ENCODE results near the gene EHMT1.
"Not testable (repeated sequence)": the region's sequence is repeated elsewhere in the genome, so short reads cannot be mapped to it uniquely, and the experiment has no call there.

EHMT1 gene

DNA sequence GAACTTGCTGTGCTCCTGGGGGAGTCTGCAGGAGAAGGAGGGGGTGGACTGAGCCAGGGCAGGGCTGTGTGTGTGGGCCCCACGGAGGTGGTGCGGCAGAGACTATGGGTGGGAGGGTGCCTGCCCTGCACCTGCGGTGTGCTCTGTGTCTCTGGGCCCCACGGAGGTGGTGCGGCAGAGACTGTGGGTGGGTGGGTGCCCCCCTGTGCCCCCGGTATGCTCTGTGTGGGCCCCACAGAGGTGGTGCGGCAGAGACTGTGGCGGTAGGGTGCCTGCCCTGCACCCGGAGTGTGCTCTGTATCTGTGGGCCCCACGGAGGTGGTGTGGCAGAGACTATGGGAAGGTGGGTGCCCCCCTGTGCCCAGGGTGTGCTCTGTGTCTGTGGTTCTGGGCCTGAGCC, 103.7 kb downstream of the EHMT1 start:
- no peak for DNase-seq

DNA sequence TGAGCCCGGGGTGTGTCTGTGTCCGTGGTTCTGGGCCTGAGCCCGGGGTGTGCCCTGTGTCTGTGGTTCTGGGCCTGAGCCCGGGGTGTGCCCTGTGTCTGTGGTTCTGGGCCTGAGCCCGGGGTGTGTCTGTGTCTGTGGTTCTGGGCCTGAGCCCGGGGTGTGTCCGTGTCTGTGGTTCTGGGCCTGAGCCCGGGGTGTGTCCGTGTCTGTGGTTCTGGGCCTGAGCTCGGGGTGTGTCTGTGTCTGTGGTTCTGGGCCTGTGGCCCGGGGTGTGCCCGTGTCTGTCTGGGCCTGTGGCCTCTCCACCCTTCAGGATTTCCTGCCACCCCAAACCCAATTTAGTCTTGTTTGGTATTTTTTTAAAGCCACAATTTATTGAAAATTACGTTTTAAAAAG, 104.6 kb downstream of the EHMT1 start:
- DNase-seq: not testable (repeated sequence)

DNA sequence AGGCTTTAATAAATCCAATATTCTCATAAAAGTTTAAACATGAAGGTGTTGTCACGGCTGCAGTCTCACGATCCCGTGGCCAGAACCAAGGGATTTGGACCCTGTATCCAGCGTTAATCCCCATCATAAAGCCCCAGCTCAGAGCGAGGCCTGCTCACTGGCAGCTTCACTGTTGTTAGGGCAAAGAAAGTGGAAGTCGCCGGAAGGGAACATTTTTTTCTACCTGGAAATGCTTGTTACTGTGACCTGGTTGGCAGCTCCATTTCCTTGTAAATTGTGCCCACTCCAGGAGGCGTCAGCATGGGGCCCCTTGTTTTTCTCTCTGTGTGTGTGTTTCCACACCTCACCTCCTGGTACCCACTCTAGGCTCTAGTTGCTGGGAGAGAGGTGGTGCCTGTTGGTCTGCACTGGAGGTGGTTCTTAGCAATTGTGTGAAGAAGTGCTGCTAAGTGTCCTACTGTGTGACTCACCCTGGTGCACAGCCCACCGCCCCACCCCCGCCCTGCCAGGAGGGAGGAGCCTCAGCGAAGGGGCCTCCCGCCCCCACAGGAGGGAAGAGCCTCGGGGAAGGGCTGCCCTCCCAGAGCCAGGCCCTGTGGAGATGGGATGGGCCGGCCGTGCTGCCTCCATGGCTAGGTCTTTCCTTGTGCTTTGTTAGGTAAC, 105.1 kb downstream of the EHMT1 start:
- DNase-seq: no peak

DNA sequence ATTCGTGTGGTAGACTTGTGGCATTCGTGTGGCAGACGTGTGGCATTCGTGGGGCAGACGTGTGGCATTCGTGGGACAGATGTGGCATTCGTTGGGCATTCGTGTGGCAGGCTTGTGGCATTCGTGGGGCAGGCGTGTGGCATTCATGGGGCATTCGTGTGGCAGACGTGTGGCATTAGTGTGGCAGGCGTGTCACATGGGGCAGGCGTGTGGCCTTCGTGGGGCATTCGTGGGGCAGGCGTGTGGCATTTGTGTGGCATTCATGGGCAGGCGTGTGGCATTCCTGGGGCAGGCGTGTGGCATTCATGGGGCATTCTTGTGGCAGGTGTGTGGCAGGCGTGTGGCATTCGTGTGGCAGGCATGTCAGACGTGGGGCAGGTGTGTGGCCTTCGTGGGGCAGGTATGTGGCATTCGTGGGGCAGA, 106.0 kb downstream of the EHMT1 start:
- no peak for DNase-seq

DNA sequence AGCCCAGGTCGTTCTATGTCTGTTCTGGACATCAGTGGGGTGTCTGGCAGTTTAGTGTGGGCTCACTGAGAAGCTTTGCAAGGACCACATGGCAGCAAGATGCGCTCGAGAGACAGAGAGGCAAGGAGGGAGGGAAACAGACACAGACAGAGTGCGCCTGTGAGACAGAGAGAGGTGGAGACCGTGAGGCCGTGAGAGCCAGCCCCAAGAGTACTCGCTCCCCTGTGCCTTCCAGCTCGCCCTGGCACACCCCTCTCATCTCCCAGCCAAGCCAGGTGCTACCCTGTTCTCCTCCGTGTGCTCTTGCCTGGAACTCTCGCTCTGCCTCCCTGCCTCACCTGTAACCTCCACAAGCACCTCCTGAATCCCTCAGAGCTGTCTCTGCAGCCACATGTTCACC, 106.8 kb downstream of the EHMT1 start:
- no peak for DNase-seq

DNA sequence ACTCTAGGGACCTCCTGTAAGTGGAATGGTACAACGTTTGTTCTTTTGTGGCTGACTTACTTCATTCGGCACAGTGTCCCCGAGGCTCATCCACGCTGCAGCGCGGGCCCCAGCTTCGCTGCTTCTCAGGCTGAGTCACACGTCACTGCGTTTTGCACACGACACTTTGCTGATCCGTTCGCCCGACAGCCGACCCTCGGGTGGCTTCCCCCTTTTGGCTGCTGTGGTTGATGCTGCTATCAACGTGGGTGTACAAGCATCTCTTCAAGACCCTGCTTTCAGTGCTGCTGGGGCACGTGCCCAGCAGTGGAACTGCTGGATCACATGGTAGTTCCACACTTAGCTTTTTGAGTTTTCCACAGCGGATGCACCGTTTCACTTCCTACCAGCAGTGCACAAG, 107.5 kb downstream of the EHMT1 start:
- DNase-seq: not testable (repeated sequence)

DNA sequence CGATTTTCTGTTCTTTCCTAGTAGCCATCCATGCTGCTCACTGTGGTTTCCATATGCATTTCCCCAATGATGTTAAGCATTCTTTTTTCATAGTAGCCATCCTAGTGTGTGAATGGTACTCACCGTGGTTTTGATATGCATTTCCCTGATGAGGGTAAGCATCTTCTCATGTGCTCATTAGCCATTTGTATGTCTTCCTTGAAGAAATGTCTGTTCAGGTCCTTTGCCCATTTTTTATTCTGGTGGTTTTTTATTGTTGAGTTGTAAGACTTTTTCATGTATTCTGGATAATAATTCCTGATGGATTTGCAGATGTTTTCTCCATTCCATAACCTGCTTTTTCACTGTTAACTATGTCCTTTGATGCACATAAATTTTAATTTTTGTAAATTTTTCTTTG, 108.0 kb downstream of the EHMT1 start:
- DNase-seq: no peak

DNA sequence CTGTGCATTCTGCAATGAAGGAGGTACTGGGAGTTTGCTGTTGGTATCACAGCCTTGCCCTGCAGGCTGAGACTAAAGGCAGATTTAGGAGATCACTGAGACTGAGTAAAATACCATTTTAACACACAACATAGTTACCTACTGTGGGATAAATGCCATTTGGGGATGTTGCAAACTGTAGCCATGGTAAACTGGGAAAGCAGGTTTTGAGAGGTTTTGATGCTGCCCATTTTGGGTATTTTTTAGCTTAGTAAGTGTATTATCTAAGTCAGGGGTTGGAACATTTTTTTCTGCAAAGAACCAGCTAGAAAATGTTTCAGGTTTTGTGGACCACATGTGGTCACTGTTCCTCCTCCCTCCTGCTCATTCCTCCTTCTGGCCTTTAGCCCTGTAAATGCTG, 108.9 kb downstream of the EHMT1 start:
- no peak for DNase-seq

DNA sequence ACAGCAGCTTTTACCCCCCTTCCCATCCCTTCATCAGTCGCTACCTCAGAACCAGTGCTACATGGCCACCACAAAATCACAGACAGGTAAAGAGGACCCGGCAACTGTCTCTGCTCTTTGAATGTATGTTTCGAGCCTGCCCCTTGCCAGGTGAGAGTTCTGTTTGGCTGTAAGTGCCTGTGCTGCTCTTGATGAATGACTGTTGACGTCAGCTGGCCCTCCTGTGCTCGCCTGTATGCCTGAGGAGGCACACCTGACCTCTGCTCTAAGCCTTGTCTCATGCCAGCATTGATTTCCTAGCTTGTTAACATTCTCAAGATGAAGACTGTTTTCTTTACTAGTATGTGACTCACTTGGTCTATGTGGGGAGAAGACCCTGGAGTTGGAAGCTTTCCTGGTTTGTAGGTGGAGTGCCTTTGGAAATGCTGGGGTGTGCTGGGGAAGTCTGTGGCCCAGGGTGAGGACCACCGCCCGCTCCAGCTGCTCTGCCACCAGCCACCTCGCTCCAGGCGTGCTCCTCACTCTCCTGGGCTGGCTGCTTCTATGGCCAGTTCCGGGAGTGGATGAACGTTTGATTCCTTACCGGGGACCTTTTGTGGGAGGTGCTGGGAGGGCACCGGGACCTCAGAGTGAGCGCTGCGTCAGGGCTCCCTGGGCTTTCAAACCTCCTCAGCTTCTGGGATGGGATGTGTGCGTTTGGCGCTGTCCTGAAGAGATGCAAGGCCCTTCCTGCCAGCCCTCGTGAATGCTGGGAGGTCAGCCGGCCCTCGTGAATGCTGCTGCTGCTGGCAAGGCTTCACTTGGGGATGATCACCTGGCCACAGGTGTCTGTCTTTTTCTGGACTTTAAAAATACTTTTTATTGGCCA, 109.9 kb downstream of the EHMT1 start:
- no peak for DNase-seq

DNA sequence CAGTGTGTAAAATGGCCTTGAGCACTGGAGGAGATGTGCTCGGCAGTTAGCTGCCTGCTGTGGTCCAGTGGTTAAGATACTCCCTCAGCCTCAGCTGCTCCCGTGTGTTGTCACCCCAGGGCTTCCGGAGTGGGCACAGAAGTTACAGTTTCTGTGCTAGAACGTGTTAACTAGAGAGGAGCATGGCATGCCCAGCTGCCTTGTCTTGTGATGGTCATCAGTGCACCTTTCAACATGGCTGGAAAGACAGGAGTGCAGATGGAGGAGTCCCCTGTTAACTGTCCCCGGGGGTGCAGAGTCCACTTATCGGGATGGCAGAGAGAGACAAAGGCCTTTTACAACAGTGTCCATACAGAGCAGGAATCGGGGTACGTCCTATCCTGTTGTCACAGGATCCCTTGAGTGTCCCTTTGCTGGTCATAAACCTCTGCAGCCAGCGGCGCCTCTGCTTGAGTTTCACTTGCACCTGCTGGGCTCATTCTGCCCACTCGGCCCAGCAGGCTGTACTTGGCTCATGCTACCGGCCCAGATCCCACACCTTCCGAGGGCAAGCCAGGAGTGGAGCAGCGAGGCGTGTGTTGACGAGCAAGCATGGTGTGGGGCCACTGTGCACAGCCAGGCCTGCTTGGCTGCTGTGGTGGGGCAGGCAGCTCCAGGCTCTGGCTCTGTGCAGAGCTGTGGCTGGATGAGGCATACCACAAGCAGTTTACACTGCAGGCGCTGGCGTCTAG, 112.6 kb downstream of the EHMT1 start:
- no peak for DNase-seq

DNA sequence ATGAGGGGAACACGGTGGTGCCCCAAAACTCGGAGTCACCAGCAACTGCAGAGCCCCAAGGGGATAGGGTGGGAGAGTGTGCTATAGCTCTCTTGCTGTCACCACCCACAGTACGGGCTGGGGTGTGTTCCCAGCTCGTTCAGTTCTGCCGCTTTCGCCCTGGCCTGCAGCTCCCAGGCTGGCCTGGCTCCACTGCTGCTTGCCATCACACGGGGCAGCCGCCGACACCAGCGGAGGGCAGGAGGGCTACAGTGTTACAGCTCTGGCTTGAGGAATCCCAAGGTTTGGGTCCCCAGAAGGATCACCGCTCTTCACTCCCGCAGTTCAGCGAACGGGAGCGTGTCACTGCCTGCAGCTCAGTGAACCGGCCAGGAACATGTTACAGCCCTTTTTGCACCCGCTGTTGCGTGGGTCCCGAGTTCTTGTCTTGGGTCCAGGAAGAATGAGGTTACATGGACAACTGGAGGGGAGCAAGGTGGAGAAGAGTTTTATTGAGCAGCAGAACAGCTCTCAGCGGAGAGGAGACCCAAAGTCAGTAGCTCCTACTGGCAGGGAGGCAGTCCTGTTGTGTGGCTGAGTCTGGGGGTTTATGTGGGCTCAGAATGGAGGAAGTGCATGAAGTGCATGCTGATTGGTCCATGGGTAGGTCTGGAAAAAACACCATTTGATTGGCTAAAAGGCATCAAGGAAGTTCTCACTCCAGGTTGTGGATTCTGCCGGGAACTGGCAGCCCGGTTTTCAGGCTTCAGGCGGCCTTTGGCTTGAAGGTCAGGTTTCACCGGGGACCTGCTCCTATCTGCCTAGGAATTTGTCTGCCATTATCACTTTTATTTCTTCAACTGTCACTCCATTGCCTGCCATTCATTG, 113.4 kb downstream of the EHMT1 start:
- DNase-seq: no peak

DNA sequence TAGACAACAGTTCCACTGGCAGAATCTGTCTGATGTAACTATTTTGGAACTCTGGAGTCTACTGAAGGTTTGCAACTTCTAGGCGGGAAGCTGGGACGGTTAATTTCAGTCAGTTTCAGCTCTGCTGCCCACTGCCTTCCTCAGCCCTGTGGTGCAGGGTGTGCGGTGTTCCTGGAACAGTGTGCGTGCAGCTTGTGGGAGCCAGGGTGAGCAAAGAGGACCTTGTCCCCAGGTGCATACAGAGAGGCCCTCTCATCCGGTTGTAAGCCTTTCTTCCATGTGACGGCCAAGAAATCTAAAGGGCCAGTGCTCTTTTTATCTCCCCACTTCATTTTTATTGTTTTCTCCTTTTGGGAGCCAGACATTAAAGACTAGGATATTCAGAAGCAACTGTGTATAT, 114.6 kb downstream of the EHMT1 start:
- DNase-seq: no peak

DNA sequence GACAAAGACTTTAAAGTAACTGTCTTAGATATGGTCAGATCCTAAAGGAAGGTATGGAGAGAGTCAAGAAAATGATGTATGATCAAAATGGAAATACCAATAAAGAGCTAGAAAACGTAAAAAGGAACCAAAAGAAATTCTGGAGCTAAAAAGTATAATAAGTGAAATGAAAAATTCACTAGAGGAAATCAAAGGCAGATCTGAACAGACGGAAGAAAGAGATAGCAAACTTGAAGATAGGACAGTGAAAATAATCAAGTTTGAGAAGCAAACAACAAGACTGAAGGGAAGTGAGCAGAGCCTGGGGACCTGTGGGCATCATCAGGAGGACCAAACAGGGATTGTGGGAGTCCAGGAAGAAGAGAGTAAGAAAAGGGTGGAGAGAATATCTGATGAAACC, 115.4 kb downstream of the EHMT1 start:
- DNase-seq: no peak

DNA sequence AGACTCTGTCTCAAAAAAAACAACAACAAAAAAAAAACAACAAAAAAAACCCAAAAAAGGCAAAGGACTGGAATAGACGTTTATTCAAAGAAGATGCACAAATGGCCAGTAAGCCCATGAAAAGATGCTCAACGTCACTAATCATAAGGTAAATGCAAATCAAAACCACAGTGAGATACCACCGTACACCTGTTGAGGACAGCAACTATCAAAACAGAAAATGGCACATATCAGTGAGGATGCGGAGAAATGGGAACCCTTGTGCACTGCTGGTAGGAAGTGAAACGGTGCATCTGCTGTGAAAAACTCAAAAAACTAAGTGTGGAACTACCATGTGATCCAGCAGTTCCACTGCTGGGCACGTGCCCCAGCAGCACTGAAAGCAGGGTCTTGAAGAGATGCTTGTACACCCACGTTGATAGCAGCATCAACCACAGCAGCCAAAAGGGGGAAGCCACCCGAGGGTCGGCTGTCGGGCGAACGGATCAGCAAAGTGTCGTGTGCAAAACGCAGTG, 119.4 kb downstream of the EHMT1 start:
- not testable (repeated sequence) for DNase-seq

DNA sequence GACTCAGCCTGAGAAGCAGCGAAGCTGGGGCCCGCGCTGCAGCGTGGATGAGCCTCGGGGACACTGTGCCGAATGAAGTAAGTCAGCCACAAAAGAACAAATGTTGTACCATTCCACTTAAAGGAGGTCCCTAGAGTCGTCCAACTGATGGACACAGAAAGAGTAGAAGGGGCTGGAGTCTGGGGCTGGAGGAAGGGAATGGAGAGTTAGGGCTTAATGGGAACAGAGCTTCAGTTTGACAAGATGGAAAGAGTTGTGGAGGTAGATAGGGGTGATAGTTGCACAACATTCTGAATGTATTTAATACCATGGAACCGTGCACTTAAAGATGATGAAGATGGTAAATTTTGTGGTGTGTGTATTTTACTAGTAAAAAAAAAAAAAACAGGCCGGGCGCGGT, 119.9 kb downstream of the EHMT1 start:
- no peak for DNase-seq

DNA sequence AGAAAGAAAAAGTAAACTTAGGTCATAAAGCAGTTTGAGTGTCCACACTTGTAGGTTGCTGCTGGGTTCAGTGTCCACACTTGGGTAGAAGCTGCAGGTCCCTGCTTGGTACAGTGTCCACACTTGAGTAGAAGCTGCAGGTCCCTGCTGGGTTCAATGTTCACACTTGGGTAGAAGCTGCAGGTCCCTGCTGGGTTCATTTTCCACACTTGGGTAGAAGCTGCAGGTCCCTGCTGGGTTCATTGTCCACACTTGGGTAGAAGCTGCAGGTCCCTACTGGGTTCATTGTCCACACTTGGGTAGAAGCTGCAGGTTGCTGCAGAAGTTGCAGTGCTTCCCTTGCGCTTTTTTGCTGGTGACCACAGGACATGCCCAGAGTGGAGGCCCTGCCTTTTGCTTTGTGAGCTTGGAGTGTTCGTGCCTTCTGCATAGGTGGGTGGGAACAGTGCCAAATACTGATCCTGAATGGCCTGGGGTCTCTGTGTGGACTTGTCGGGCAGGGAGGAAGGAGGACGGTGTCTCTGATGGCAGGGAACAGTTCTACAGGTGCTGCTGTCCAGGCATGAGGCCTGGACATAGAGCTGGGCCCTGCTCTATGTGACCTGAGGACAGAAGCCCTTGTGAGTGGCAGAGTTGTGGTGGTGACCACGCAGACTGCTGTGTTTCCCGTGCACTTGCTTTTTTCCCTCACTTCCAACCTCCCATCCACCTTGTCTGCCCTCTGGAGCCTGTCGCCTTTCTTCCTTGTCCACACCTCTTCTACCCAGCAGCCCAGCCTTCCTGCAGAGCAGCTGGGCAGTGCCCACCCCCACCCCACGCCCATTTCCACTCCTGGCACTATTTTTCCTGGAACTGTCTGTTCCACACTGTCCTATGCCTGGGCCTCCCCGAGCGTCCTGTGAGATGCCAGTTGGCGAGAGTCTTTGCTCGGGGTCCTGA, 120.8 kb downstream of the EHMT1 start:
- DNase-seq: no peak

DNA sequence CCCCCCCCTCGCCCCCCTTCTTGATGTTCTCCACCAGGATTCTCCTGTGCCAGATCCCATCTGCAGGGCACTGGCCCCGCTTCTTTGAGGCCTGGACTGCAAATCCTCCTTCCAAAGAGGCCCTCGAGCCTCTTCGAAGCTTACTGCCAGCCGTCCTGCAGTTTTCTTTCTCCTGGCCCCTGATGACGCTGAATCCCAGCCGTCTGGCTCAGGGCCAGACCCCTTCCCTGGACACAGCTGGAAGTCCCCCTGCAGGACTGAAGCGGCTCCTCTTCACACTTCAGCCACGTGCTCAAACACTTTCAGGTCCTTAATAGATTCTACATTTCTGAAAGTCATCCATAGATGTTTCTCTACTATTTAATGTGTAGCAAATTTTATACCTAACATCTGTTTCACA, 121.5 kb downstream of the EHMT1 start:
- no peak for DNase-seq

DNA sequence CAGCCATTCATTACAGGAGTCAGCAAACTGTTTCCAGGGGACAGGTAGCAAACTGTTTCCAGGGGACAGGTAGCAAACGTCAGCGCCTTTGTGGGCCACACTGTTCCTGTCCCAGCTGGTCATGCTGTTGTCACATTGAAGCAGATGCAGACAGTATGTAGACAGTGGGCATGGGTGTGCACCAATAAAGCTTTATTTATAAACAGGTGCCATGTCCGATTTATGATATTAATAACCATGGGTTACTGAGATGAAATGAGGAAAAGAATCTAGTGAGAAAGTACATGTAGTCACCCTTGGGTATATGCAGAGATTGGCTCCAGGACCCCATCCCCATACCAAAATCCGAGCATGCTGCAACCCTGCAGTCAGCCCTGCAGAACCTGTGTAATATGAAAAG, 122.5 kb downstream of the EHMT1 start:
- DNase-seq: no peak

DNA sequence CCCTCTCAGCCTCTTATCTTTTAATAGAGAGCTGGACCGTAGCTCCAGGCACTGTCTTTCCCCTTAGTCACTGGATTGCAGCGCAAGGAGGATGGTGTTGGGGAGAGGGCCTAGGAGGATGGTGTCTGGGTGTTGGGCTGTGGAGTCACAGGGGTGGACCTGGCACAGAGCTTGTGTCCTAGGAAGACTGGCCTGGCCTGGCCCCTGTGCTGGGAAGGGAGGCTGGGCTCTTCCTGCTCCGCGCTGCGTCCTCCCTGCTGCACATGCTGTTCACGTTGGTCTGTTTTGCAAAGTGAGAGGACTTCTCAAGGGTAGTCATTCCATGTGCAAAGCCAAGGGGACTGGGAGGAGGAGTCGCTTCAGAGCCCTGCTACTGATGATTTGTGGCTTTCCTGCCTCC, 123.9 kb downstream of the EHMT1 start:
- DNase-seq: no peak

DNA sequence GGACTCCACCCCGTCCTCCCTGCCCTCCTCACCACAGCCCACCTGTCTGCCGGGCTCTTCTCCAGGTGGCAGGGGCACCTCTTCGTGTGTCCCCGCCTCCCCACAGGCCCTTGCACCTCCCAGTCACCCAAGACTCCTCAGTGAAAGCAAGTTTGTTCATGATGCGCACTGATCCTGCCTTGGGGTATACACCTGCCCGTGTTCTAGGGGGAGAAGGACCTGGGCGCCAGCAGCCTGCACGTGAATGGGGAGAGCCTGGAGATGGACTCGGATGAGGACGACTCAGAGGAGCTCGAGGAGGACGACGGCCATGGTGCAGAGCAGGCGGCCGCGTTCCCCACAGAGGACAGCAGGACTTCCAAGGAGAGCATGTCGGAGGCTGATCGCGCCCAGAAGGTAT, 124.9 kb downstream of the EHMT1 start:
- DNase-seq: no peak

DNA sequence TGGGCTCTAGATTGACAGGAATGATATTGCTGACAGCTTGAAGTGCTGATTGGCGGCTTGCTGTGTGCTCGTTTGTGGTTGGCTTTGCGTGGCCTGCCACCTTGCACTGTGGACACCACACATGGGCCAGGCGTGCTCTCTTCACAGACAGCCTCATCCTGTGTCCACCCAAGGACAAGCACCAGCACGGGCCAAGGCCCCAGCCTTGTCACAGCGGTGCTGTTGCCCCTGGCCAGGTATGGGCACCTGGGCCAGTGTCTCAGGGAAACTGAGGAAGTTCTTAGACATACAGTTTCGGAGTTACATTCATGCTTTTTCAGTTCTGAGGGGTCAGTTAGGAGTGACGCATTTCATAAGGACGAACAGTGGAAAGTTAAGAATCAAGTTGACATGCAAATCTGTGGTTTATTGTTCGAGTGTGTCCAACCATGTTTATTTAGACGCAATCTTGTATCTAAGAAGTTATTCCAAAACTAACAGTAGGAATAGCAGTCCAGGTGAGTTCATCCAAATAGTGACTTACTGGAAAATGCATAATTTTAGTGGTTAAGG, 125.9 kb downstream of the EHMT1 start:
- no peak for DNase-seq
